HepG2 (cell line): ENCODE measurements around the gene CD3D. TPM values are rescaled to one million over a fixed set of nuclear protein-coding genes. Genes with fewer than 3 reads are reported as not detected.

Experiments
- ATAC-seq: fragments of 200-7000 bp; cut with Tn5 transposase; 3 replicates; pipeline ENCODE4 v1.9.1; 2020; ENCODE audit warnings: mild to moderate bottlenecking, moderate library complexity
- BruUV-seq: library from RNA; stranded (reverse); fragments of 400-500 nt; replicated peaks from 2 replicates; lab custom pipeline; 2021; lab: Mats Ljungman, UMichigan
- CTCF ChIA-PET: fragments of 300-600 bp; formaldehyde crosslinking; extraction: SDS; loops from one replicate; lab custom pipeline; 2021; ENCODE audit warnings: low total read pairs, inconsistent platforms, low intra/inter-chr PET ratio; lab: Yijun Ruan, JAX
- POLR2A ChIA-PET: fragments of 350-600 bp; sonication (Branson Sonifier 250); formaldehyde crosslinking; loops from one replicate; lab custom pipeline; 2020; ENCODE audit warnings: antibody characterized with exemption, inconsistent platforms; lab: Yijun Ruan, JAX
- DNase-seq: peaks from one replicate; pipeline ENCODE4 v3.0.0-alpha.2; 2015; ENCODE audit warnings: low spot score
- FAIRE-seq: peaks from 3 replicates; lab custom pipeline; 2011; peaks lifted over from hg19 to GRCh38; lab: Jason Lieb, UNC
- H2AFZ ChIP-seq: one replicate; pipeline ENCODE4 v1.6.1; 2011; ENCODE audit warnings: low read length, inconsistent platforms
- H3K27ac ChIP-seq: fragments of 300-600 bp; 3 replicates; pipeline ENCODE4 v1.8.0; 2011; ENCODE audit warnings: mixed run types, mild to moderate bottlenecking, mixed read lengths, low read length, inconsistent platforms; ENCODE audit not compliant: insufficient read depth; ENCODE audit errors: extremely low read length
- H3K27me3 ChIP-seq, 2 experiments: fragments of 200-600 bp in 1 of 2; 2 replicates in 1 of 2; 3 replicates in 1 of 2; pipeline versions ENCODE4 v1.6.0 to v1.8.0; 2011; ENCODE audit warnings: low read length in 2 of 2, mild to moderate bottlenecking in 2 of 2, moderate library complexity in 2 of 2, inconsistent platforms in 1 of 2; ENCODE audit not compliant: insufficient read depth in 2 of 2, control insufficient read depth in 1 of 2
- H3K36me3 ChIP-seq, 2 experiments: fragments of 200-600 bp in 1 of 2; replicated peaks in 1 of 2; 2 replicates in 1 of 2; 3 replicates in 1 of 2; pipeline versions ENCODE4 v1.5.1 to v1.8.0; 2011; ENCODE audit warnings: low read length in 2 of 2, inconsistent platforms in 1 of 2; ENCODE audit not compliant: insufficient read depth in 2 of 2, control insufficient read depth in 1 of 2
- H3K4me1 ChIP-seq: 2 replicates; pipeline ENCODE4 v1.5.1; 2012; ENCODE audit warnings: low read length, inconsistent platforms; ENCODE audit not compliant: insufficient read depth
- H3K4me2 ChIP-seq: 2 replicates; pipeline ENCODE4 v1.6.0; 2011; ENCODE audit warnings: low read depth, low read length, inconsistent platforms
- H3K4me3 ChIP-seq, 3 experiments: fragments of 200-600 bp in 1 of 3; sonication (generic), shearing (Covaris generic) in 1 of 3; replicated peaks in 1 of 3; 2 replicates each; pipeline ENCODE4 v1.5.1; 2011 to 2016; ENCODE audit warnings: low read length in 3 of 3, inconsistent platforms in 2 of 3, low read depth in 2 of 3, mild to moderate bottlenecking in 2 of 3, control low read depth in 1 of 3, mixed read lengths in 1 of 3; ENCODE audit not compliant: insufficient read depth in 1 of 3
- H3K79me2 ChIP-seq: one replicate; pipeline ENCODE4 v1.6.1; 2011; ENCODE audit warnings: low read length, inconsistent platforms; ENCODE audit not compliant: insufficient read depth
- H3K9ac ChIP-seq: 2 replicates; pipeline ENCODE4 v1.6.0; 2011; ENCODE audit warnings: mild to moderate bottlenecking, low read depth, low read length, inconsistent platforms; ENCODE audit not compliant: insufficient read depth
- H3K9me3 ChIP-seq: 2 replicates; pipeline ENCODE4 v1.5.1; 2012; ENCODE audit warnings: mild to moderate bottlenecking, low read length
- H4K20me1 ChIP-seq: 2 replicates; pipeline ENCODE4 v1.6.0; 2011; ENCODE audit warnings: inconsistent platforms, mild to moderate bottlenecking, low read length, moderate library complexity; ENCODE audit not compliant: insufficient read depth
- ATF7 ChIP-seq, 2 experiments: fragments of 450-650 bp in 1 of 2; sonication (generic) in 1 of 2; formaldehyde crosslinking in 1 of 2; IDR thresholded peaks; 2 replicates each; pipeline versions ENCODE4 v1.4.0 to v1.6.1; 2016 to 2020; ENCODE audit warnings: antibody characterized with exemption in 1 of 2, mild to moderate bottlenecking in 1 of 2, missing genetic modification reagents in 1 of 2
- CEBPB ChIP-seq: IDR thresholded peaks from 2 replicates; pipeline ENCODE4 v1.6.1; 2011; ENCODE audit warnings: low read depth, low read length, improper control_type of control experiment, borderline replicate concordance
- HNRNPH1 ChIP-seq: fragments of 200-400 bp; formaldehyde crosslinking; optimal IDR thresholded peaks from 2 replicates; pipeline ENCODE3; 2017; ENCODE audit warnings: mild to moderate bottlenecking, low read depth, low read length
- NFATC3 ChIP-seq: sonication (generic); formaldehyde crosslinking; IDR thresholded peaks from 2 replicates; pipeline ENCODE4 v1.5.1; 2020; ENCODE audit warnings: mild to moderate bottlenecking, missing genetic modification reagents
- TCF7 ChIP-seq: sonication (generic); IDR thresholded peaks from 2 replicates; pipeline ENCODE4 v1.6.1; 2016; ENCODE audit warnings: antibody characterized with exemption, low read depth
- TEAD2 ChIP-seq: sonication (generic); formaldehyde crosslinking; IDR thresholded peaks from 2 replicates; pipeline ENCODE4 v1.9.0; 2021; ENCODE audit warnings: missing genetic modification reagents
- ZNF549 ChIP-seq: sonication (generic); formaldehyde crosslinking; IDR thresholded peaks from 2 replicates; pipeline ENCODE4 v1.5.0; 2020; ENCODE audit warnings: missing genetic modification reagents
- ZNF646 ChIP-seq: sonication (generic); formaldehyde crosslinking; IDR thresholded peaks from 2 replicates; pipeline ENCODE4 v1.9.0; 2021; ENCODE audit warnings: mild to moderate bottlenecking, missing genetic modification reagents
- ZNF770 ChIP-seq: sonication (generic); formaldehyde crosslinking; IDR thresholded peaks from 2 replicates; pipeline ENCODE4 v1.5.0; 2020; ENCODE audit warnings: mild to moderate bottlenecking, missing genetic modification reagents
- WGBS: methylation state at CpG from one replicate; pipeline ENCODE4 v1.1.6; 2017; ENCODE audit warnings: low lambda C conversion rate; 5-methylcytosine and 5-hydroxymethylcytosine counted together
- in situ Hi-C: cut with HindIII; loops from 2 replicates; pipeline ENCODE4 v1.10.0; 2017; ENCODE audit warnings: low pct_unique_long_range_greater_than_20kb; ENCODE audit not compliant: extremely low pct_ligation_motif_present
- intact Hi-C: fragments of 100-400 bp; cut with micrococcal nuclease; formaldehyde crosslinking; loops from one replicate; pipeline ENCODE4 v1.10.0; 2022; ENCODE audit not compliant: unreplicated experiment
- polyA plus RNA-seq, 8 experiments: library from polyadenylated mRNA; depleted of rRNA in 3 of 8; stranded (reverse) in 7 of 8; unstranded in 1 of 8; fragments of >200 nt; fragmentation: Illumina TruSeq in 4 of 8; extraction: Trizol in 4 of 8; gene quantifications; 2 replicates each; pipeline versions ENCODE4 v1.2.1 to v1.2.3, GENCODE V29; 2011 to 2016; ENCODE audit warnings: low read depth in 4 of 8, missing spikeins in 1 of 8, mixed read lengths in 1 of 8; ENCODE audit not compliant: insufficient read depth in 1 of 8
- total RNA-seq, 5 experiments: library from RNA; depleted of rRNA; stranded (reverse); fragments of >200 nt; fragmentation: Illumina TruSeq; extraction: Trizol; gene quantifications; 2 replicates each; pipeline ENCODE4 v1.2.3, GENCODE V29; 2016; ENCODE audit warnings: low read depth in 1 of 5

CD3D gene
- total and polyA plus RNA-seq, 2 of the 13 experiments (the other 11 are each of a cell fraction or from before 2014, with no cell fraction given) = 0.66 to 6.6 TPM

- ChIA-PET CTCF (no interaction called here), POLR2A (no interaction called here)
- no peak overlapping the region for H2AFZ ChIP-seq
- H3K27ac ChIP-seq = no peak overlapping the region
- no peaks in the 10 kb centered on the region for H3K4me1 ChIP-seq
- in situ Hi-C loops = no loop called here
- FAIRE-seq = no peak
- H4K20me1 ChIP-seq = no peaks in the 10 kb centered on the region
- ATAC-seq = no peak
- peaks cover 22 to 78% of the 10 kb centered on the region in 2 experiments for H3K36me3 ChIP-seq
- no peak overlapping the region for H3K4me3 ChIP-seq
- H3K9me3 ChIP-seq = no peaks in the 10 kb centered on the region
- no peaks in the 10 kb centered on the region for H3K27me3 ChIP-seq
- no peak overlapping the region for H3K4me2 ChIP-seq
- no TSS peak for BruUV-seq
- H3K9ac ChIP-seq = no peak overlapping the region
- intact Hi-C loops = no loop called here
- WGBS = 98% methylated on average over 4 of the region's 5 CpGs
- TF ChIP-seq TCF7 (no peak), ZNF770 (CRISPR knock-in tag) (no peak), NFATC3 (CRISPR knock-in tag) (no peak), CEBPB (peak; percentile 64; the same call in 1 of the 2 replicates), TEAD2 (CRISPR knock-in tag) (no peak), ATF7 (IDR thresholded peaks at IDR 0.05) (peak; percentile 44; the same call in 1 of the 2 replicates), ATF7 (CRISPR knock-in tag; IDR thresholded peaks at IDR 0.05) (no peak), ZNF646 (no peak), ZNF549 (CRISPR knock-in tag) (no peak), HNRNPH1 (no peak)
- DNase-seq = no peak
- no peaks in the 10 kb centered on the region for H3K79me2 ChIP-seq
Observed at GRCh38 chr11:118373871-118374270, 31.4 kb upstream of the CD3D start.
